Neural cell (in vitro differentiated cells): Measurements from ENCODE around the gene MINAR1. TPM values are rescaled to one million over a fixed set of nuclear protein-coding genes. Genes with fewer than 3 reads are reported as not detected.

Experiments
- H2AFZ ChIP-seq: fragments of 200-600, 300-800 bp; sonication (generic), shearing (Covaris generic); 2 replicates; pipeline ENCODE4 v1.6.0; 2014; ENCODE audit warnings: low read depth, mild to moderate bottlenecking, antibody characterized with exemption, low read length, moderate library complexity
- H3F3A ChIP-seq: fragments of 200-600 bp; shearing (Covaris generic); 2 replicates; pipeline ENCODE4 v1.6.1; 2016; ENCODE audit warnings: mild to moderate bottlenecking, moderate library complexity, mixed read lengths, antibody characterized with exemption, low read length; ENCODE audit not compliant: insufficient read depth, poor library complexity, severe bottlenecking
- H3K27ac ChIP-seq: fragments of 200-600, 300-800 bp; sonication (generic), shearing (Covaris generic); 2 replicates; pipeline ENCODE4 v1.5.1; 2014; ENCODE audit warnings: mild to moderate bottlenecking, low read length, moderate library complexity
- H3K27me3 ChIP-seq: fragments of 300-800, 200-600 bp; sonication (generic), shearing (Covaris generic); 2 replicates; pipeline ENCODE4 v1.6.0; 2014; ENCODE audit warnings: mild to moderate bottlenecking, low read depth, low read length, moderate library complexity; ENCODE audit not compliant: insufficient read depth
- H3K36me3 ChIP-seq: fragments of 300-800, 200-600 bp; sonication (generic), shearing (Covaris generic); 2 replicates; pipeline ENCODE4 v1.5.1; 2014; ENCODE audit warnings: mild to moderate bottlenecking, antibody characterized with exemption, low read length, moderate library complexity; ENCODE audit not compliant: insufficient read depth
- H3K4me2 ChIP-seq: fragments of 300-800, 200-600 bp; sonication (generic), shearing (Covaris generic); 2 replicates; pipeline ENCODE4 v1.6.0; 2014; ENCODE audit warnings: mild to moderate bottlenecking, low read length
- H3K4me3 ChIP-seq: fragments of 300-800, 200-600 bp; sonication (generic), shearing (Covaris generic); 2 replicates; pipeline ENCODE4 v1.5.1; 2014; ENCODE audit warnings: mild to moderate bottlenecking, low read length, moderate library complexity
- H3K79me2 ChIP-seq: fragments of 200-600 bp; shearing (Covaris generic); replicated peaks from 2 replicates; pipeline ENCODE4 v1.6.0; 2014; ENCODE audit warnings: mild to moderate bottlenecking, low read length, moderate library complexity; ENCODE audit not compliant: insufficient read depth
- H3K9ac ChIP-seq: fragments of 300-800, 200-600 bp; sonication (generic), shearing (Covaris generic); 2 replicates; pipeline ENCODE4 v1.6.1; 2016; ENCODE audit warnings: mild to moderate bottlenecking, low read length, mixed read lengths
- H3K9me2 ChIP-seq: fragments of 200-600 bp; shearing (Covaris generic); 2 replicates; pipeline ENCODE4 v1.6.1; 2016; ENCODE audit warnings: mild to moderate bottlenecking, low read length, mixed read lengths; ENCODE audit not compliant: insufficient read depth
- H3K9me3 ChIP-seq: fragments of 200-600, 300-800 bp; sonication (generic), shearing (Covaris generic); 2 replicates; pipeline ENCODE4 v1.6.1; 2016; ENCODE audit warnings: mild to moderate bottlenecking, mixed run types, low read length, moderate library complexity, mixed read lengths
- H4K20me1 ChIP-seq: fragments of 200-600 bp; shearing (Covaris generic); 2 replicates; pipeline ENCODE4 v1.6.1; 2016; ENCODE audit warnings: mild to moderate bottlenecking, mixed run types; ENCODE audit not compliant: insufficient read depth
- CTCF ChIP-seq: fragments of 450-650 bp; IDR thresholded peaks from 2 replicates; pipeline ENCODE4 v1.5.1; 2014; ENCODE audit warnings: antibody characterized with exemption, mild to moderate bottlenecking, moderate library complexity; ENCODE audit not compliant: poor library complexity, severe bottlenecking
- EP300 ChIP-seq: fragments of 450-650 bp; conservative IDR thresholded peaks from 2 replicates; pipeline ENCODE4 v1.6.1; 2014; ENCODE audit warnings: antibody characterized with exemption, mild to moderate bottlenecking, moderate library complexity; ENCODE audit not compliant: poor library complexity, severe bottlenecking
- MXI1 ChIP-seq: fragments of 450-650 bp; conservative IDR thresholded peaks from 2 replicates; pipeline ENCODE4 v1.6.1; 2014; ENCODE audit warnings: antibody characterized with exemption, mild to moderate bottlenecking; ENCODE audit not compliant: poor library complexity, severe bottlenecking
- POLR2AphosphoS5 ChIP-seq: IDR thresholded peaks from 2 replicates; pipeline ENCODE4 v1.6.1; 2012
- RAD21 ChIP-seq: fragments of 450-650 bp; conservative IDR thresholded peaks from 2 replicates; pipeline ENCODE4 v1.6.1; 2014; ENCODE audit warnings: antibody characterized with exemption, mild to moderate bottlenecking, moderate library complexity
- REST ChIP-seq: IDR thresholded peaks from 2 replicates; pipeline ENCODE4 v1.6.1; 2012; ENCODE audit warnings: borderline replicate concordance
- SMC3 ChIP-seq: fragments of 450-650 bp; conservative IDR thresholded peaks from 2 replicates; pipeline ENCODE4 v1.6.1; 2014; ENCODE audit warnings: antibody characterized with exemption, mild to moderate bottlenecking, moderate library complexity; ENCODE audit not compliant: poor library complexity
- TAF1 ChIP-seq: IDR thresholded peaks from 2 replicates; pipeline ENCODE4 v1.6.1; 2012; ENCODE audit warnings: low read depth
- polyA plus RNA-seq: library from polyadenylated mRNA; depleted of rRNA; stranded (reverse); fragments of >200 nt; gene quantifications from 2 replicates; pipeline ENCODE4 v1.2.3, GENCODE V29; 2014

Gene MINAR1
- polyA plus RNA-seq, 1 donor from 2014 or later, result 3.1 TPM

- Histone ChIP-seq H3K27me3 (no peaks in the 10 kb centered on the region), H2AFZ (no peak overlapping the region), H3F3A (no peaks in the 10 kb centered on the region), H3K4me3 (no peak overlapping the region), H3K79me2 (no peaks in the 10 kb centered on the region), H3K4me2 (no peak overlapping the region), H4K20me1 (no peaks in the 10 kb centered on the region), H3K27ac (no peak overlapping the region), H3K9me3 (no peaks in the 10 kb centered on the region), H3K36me3 (no peaks in the 10 kb centered on the region), H3K9ac (no peak overlapping the region), H3K9me2 (no peaks in the 10 kb centered on the region)
- TF ChIP-seq EP300, result no peak
- no peak for TF ChIP-seq SMC3
- no peak for TF ChIP-seq CTCF
- TF ChIP-seq TAF1, result no peak
- TF ChIP-seq RAD21, result no peak
- TF ChIP-seq REST, result no peak
- no peak for TF ChIP-seq MXI1
- TF ChIP-seq POLR2AphosphoS5, result no peak
Measured at GRCh38 chr15:79399606-79400005, 32.5 kb upstream of the MINAR1 start.

GRCh38 chr15:79400650-79401049, 31.5 kb upstream of the MINAR1 start:
- Histone ChIP-seq H3K9ac (no peak overlapping the region), H3K27ac (no peak overlapping the region), H4K20me1 (no peaks in the 10 kb centered on the region), H3K9me2 (no peaks in the 10 kb centered on the region), H3K4me2 (peak overlapping the region; percentile 21), H3K4me3 (no peak overlapping the region), H3F3A (no peaks in the 10 kb centered on the region), H3K79me2 (no peaks in the 10 kb centered on the region), H3K27me3 (no peaks in the 10 kb centered on the region), H3K36me3 (no peaks in the 10 kb centered on the region), H2AFZ (no peak overlapping the region), H3K9me3 (no peaks in the 10 kb centered on the region)
- TF ChIP-seq EP300 (peak; percentile 76), POLR2AphosphoS5 (peak; percentile 62), CTCF (no peak)
